DOHH2 (cell line): ENCODE data around the gene CD93.

Source experiments
- H3F3A ChIP-seq: fragments of 200-600 bp; sonication (generic), shearing (Covaris generic); 2 replicates; pipeline ENCODE4 v1.6.0; 2016; ENCODE audit warnings: antibody characterized with exemption, mild to moderate bottlenecking; ENCODE audit not compliant: control insufficient read depth, insufficient read depth
- H3K27ac ChIP-seq: fragments of 200-600 bp; sonication (generic); 2 replicates; pipeline ENCODE4 v1.5.1; 2014; ENCODE audit warnings: low read depth, mild to moderate bottlenecking, low read length, moderate library complexity
- H3K27me3 ChIP-seq: fragments of 200-600 bp; sonication (generic); 2 replicates; pipeline ENCODE4 v1.6.1; 2014; ENCODE audit warnings: mild to moderate bottlenecking, low read length, mixed read lengths; ENCODE audit not compliant: control insufficient read depth
- H3K36me3 ChIP-seq: fragments of 200-600 bp; sonication (generic); 2 replicates; pipeline ENCODE4 v1.6.1; 2014; ENCODE audit warnings: mild to moderate bottlenecking, low read length, moderate library complexity, mixed read lengths; ENCODE audit not compliant: control insufficient read depth
- H3K4me1 ChIP-seq: fragments of 200-600 bp; sonication (generic); 2 replicates; pipeline ENCODE4 v1.6.1; 2014; ENCODE audit warnings: mild to moderate bottlenecking, low read length, mixed read lengths; ENCODE audit not compliant: control insufficient read depth
- H3K4me2 ChIP-seq: fragments of 200-600 bp; sonication (generic); 2 replicates; pipeline ENCODE4 v1.6.0; 2014; ENCODE audit warnings: mild to moderate bottlenecking, low read length, moderate library complexity
- H3K4me3 ChIP-seq: fragments of 200-600 bp; sonication (generic); 2 replicates; pipeline ENCODE4 v1.5.1; 2014; ENCODE audit warnings: mild to moderate bottlenecking, low read length, mixed read lengths
- H3K79me2 ChIP-seq: fragments of 200-600 bp; sonication (generic); 2 replicates; pipeline ENCODE4 v1.6.1; 2014; ENCODE audit warnings: mild to moderate bottlenecking, low read length, mixed read lengths; ENCODE audit not compliant: control insufficient read depth
- H3K9me2 ChIP-seq: fragments of 200-600 bp; sonication (generic); replicated peaks from 2 replicates; pipeline ENCODE4 v1.6.1; 2014; ENCODE audit warnings: mild to moderate bottlenecking, low read length, mixed read lengths; ENCODE audit not compliant: control insufficient read depth
- H3K9me3 ChIP-seq: fragments of 200-600 bp; sonication (generic); 2 replicates; pipeline ENCODE4 v1.6.1; 2014; ENCODE audit warnings: antibody characterized with exemption, low read length, mixed read lengths; ENCODE audit not compliant: control insufficient read depth, insufficient read depth
- H4K20me1 ChIP-seq: fragments of 200-600 bp; sonication (generic); 2 replicates; pipeline ENCODE4 v1.6.0; 2014; ENCODE audit warnings: low read depth, mild to moderate bottlenecking, antibody characterized with exemption, low read length, moderate library complexity; ENCODE audit not compliant: control insufficient read depth, insufficient read depth
- EZH2phosphoT487 ChIP-seq: fragments of 200-600 bp; sonication (generic); IDR thresholded peaks from 2 replicates; pipeline ENCODE4 v1.6.1; 2017; ENCODE audit warnings: borderline replicate concordance, mild to moderate bottlenecking, antibody characterized with exemption, low read length, moderate library complexity, mixed read lengths
- TF ChIP-seq, protein P1 (sequence below): fragments of 200-600 bp; sonication (generic); IDR thresholded peaks from one replicate; pipeline ENCODE4 v1.5.1; 2014; ENCODE audit warnings: antibody characterized with exemption, mild to moderate bottlenecking, low read depth, low read length; ENCODE audit not compliant: poor library complexity, severe bottlenecking

CD93 gene

DNA sequence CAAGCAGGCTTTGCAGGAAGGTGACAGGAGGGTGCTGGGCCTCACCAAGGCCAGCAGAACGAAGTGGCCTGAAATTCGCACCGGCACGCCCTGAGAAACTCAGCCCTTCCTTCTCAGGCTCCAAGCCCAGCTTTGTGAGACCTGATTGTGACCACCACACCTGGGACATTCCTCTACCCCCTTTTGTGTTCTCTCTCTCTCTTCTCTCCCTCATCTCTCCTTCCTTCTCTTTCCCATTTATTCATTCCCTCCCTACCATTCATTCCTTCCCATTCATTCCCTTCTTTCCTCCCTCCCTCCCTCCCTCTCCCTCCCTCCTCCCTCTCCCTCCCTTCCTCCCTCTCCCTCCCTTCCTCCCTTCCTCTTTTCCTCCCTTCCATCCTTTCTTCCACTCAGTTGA, 8.8 kb downstream of the CD93 start:
- H3F3A ChIP-seq, result no peaks in the 10 kb centered on the region
- no peaks in the 10 kb centered on the region for H3K9me2 ChIP-seq
- H3K27me3 ChIP-seq, result no peaks in the 10 kb centered on the region
- H3K79me2 ChIP-seq, result no peaks in the 10 kb centered on the region
- no peak overlapping the region for H3K27ac ChIP-seq
- TF ChIP-seq EZH2phosphoT487, result no peak
- TF ChIP-seq, protein P1, sequence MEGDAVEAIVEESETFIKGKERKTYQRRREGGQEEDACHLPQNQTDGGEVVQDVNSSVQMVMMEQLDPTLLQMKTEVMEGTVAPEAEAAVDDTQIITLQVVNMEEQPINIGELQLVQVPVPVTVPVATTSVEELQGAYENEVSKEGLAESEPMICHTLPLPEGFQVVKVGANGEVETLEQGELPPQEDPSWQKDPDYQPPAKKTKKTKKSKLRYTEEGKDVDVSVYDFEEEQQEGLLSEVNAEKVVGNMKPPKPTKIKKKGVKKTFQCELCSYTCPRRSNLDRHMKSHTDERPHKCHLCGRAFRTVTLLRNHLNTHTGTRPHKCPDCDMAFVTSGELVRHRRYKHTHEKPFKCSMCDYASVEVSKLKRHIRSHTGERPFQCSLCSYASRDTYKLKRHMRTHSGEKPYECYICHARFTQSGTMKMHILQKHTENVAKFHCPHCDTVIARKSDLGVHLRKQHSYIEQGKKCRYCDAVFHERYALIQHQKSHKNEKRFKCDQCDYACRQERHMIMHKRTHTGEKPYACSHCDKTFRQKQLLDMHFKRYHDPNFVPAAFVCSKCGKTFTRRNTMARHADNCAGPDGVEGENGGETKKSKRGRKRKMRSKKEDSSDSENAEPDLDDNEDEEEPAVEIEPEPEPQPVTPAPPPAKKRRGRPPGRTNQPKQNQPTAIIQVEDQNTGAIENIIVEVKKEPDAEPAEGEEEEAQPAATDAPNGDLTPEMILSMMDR, result no peak
- no peak overlapping the region for H3K4me2 ChIP-seq
- H3K4me1 ChIP-seq, result no peaks in the 10 kb centered on the region
- H3K4me3 ChIP-seq, result no peak overlapping the region
- H3K36me3 ChIP-seq, result no peaks in the 10 kb centered on the region
- no peaks in the 10 kb centered on the region for H4K20me1 ChIP-seq
- H3K9me3 ChIP-seq, result no peaks in the 10 kb centered on the region

DNA sequence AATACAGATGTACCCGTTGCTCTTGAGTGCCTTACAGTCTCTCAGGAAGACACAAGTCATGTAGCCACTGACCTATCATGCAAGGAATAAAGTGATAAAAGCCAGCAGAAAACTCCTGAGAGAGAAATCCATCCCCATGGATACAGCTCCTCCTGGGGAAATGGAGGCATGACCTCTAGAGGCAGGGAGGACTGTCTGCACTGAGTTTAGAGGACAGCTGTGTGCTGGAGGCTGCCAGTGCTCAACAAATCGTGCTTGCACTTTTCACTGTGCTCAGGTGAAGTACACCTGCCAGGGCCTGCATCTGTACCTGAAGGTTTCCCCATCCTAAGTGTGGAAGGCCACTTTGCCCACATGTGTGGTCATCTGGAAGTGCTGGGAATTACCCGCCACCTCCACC, 12.1 kb downstream of the CD93 start:
- Histone ChIP-seq H3K4me2 (no peak overlapping the region), H3F3A (no peaks in the 10 kb centered on the region), H3K9me2 (no peaks in the 10 kb centered on the region), H3K9me3 (no peaks in the 10 kb centered on the region), H3K27ac (no peak overlapping the region), H3K4me3 (no peak overlapping the region), H3K27me3 (no peaks in the 10 kb centered on the region), H3K36me3 (no peaks in the 10 kb centered on the region), H3K79me2 (no peaks in the 10 kb centered on the region), H4K20me1 (no peaks in the 10 kb centered on the region), H3K4me1 (no peaks in the 10 kb centered on the region)
- TF ChIP-seq, protein P1, result no peak
- no peak for TF ChIP-seq EZH2phosphoT487

DNA sequence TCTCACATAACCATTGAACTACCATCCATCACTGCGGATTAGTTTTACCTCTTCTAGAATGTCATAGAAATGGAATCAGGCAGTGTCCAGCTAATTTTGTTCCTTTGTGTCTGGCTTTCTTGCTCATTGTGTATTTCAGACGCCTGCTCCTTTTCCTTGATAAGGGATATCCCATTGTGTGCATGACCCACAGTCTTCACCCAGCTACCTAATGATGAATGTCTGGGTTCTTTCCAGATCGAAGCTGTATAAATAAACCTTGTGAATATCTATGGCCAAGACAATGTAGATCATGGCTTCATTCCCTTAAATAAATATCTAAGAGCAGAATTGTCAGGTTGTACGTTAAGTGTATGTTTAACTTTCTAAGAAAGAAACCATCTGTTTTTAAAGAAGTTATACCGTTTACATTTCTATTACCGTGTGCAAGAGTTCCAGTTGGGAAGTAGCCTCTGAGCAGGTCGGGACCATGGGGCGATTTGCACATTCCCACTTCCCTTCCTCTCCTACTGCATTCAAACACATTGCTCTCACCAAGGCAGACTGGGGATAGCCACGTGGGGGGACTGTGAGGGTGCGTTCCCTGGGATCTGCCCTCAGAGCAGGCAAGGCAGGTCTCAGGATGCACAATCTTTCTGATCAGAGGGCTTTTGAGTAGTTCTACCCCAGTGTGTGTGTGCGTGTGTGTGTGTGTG, 13.1 kb downstream of the CD93 start:
- H3K4me1 ChIP-seq, result no peaks in the 10 kb centered on the region
- no peaks in the 10 kb centered on the region for H3K36me3 ChIP-seq
- TF ChIP-seq EZH2phosphoT487, result no peak
- TF ChIP-seq, protein P1, result no peak
- no peak overlapping the region for H3K4me2 ChIP-seq
- H3F3A ChIP-seq, result no peaks in the 10 kb centered on the region
- H3K27ac ChIP-seq, result no peak overlapping the region
- H4K20me1 ChIP-seq, result no peaks in the 10 kb centered on the region
- no peak overlapping the region for H3K4me3 ChIP-seq
- H3K27me3 ChIP-seq, result no peaks in the 10 kb centered on the region
- no peaks in the 10 kb centered on the region for H3K9me2 ChIP-seq
- no peaks in the 10 kb centered on the region for H3K79me2 ChIP-seq
- H3K9me3 ChIP-seq, result no peaks in the 10 kb centered on the region
